Stimulated activated memory B cell treated with anti-CD40 and anti-IgM and Interleukin-4, amounts not matched to agents 10 μg/mL and 1 μg/mL and 100 μg/mL, for 72 hours (primary cell): ENCODE data around the gene PDE9A.

Experiments
- ATAC-seq: fragments of 150-1000 bp; cut with Tn5 transposase; 2 replicates; pipeline ENCODE4 v1.10.0; 2021
- H3K27ac Mint-ChIP-seq: one replicate; pipeline ENCODE4 v1.8.0; 2022; ENCODE audit warnings: mild to moderate bottlenecking, mixed read lengths
- H3K27me3 Mint-ChIP-seq: one replicate; pipeline ENCODE4 v1.8.0; 2022; ENCODE audit warnings: mixed read lengths
- H3K36me3 Mint-ChIP-seq: one replicate; pipeline ENCODE4 v1.8.0; 2022; ENCODE audit warnings: mixed read lengths
- H3K4me1 Mint-ChIP-seq: one replicate; pipeline ENCODE4 v1.8.0; 2022; ENCODE audit warnings: mixed read lengths
- H3K4me3 Mint-ChIP-seq: one replicate; pipeline ENCODE4 v1.8.0; 2022; ENCODE audit warnings: mild to moderate bottlenecking, moderate library complexity, mixed read lengths
- H3K9me3 Mint-ChIP-seq: one replicate; pipeline ENCODE4 v1.8.0; 2022; ENCODE audit warnings: mixed read lengths

The PDE9A gene

DNA sequence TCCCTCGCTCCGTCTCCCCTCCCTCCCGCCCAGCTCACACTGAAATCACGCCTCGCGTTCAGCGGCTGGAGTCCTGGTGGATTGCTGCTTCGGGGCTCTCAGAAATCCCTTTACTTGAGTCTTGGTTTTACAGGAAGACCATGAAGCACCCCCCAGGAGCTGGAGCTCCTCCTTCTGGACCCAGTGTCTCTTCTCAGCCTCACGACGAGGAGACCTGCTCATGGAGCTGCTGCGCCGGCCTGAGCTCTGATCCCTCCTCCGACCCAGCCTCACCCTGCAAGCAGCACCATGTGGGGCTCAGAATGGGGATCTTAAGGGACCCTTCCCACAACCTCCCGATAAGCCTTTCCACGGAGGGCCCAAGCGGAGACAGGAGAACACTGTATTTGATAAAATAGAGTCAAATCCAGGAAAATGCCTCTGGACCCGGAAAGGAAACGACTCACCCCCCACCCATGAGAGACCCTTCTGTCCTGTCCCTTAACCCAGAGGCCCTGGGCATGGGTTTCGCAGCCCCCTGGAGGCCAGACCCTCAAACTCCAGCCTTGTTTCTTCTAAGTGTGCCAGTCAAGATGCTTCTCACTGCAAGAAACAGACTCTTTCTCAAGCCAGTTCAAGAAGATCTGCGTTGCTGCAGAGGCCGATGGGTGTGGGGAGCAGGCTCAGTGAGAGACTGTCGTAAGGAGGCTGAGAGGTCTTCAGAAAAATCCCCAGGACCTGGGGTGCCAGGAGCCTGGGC is 26.1 kb downstream of the PDE9A start:
- no peaks in the 10 kb centered on the region for H3K36me3 Mint-ChIP-seq
- H3K27ac Mint-ChIP-seq, result no peak overlapping the region
- peaks cover 7% of the 10 kb centered on the region for H3K4me1 Mint-ChIP-seq
- ATAC-seq, result no peak
- peaks cover 85% of the 10 kb centered on the region for H3K27me3 Mint-ChIP-seq
- H3K9me3 Mint-ChIP-seq, result no peaks in the 10 kb centered on the region
- no peak overlapping the region for H3K4me3 Mint-ChIP-seq

DNA sequence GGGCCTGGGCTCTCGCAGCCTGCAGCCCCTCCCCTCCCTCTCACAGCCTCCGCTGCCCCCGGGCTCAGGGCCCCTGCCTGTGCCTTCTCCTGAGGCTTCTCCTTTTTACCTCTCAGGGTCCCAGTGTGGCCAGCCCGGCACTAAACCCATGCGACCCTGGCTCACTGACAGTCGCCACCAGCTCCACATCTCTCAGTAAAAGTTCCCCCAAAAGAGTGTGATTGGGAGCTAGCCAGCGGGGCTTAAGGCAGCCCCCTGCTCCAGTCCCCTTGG is 26.6 kb downstream of the PDE9A start:
- H3K9me3 Mint-ChIP-seq, result no peaks in the 10 kb centered on the region
- H3K4me1 Mint-ChIP-seq, result peaks cover 8% of the 10 kb centered on the region
- H3K36me3 Mint-ChIP-seq, result no peaks in the 10 kb centered on the region
- peaks cover 90% of the 10 kb centered on the region for H3K27me3 Mint-ChIP-seq
- no peak for ATAC-seq
- no peak overlapping the region for H3K4me3 Mint-ChIP-seq
- no peak overlapping the region for H3K27ac Mint-ChIP-seq

DNA sequence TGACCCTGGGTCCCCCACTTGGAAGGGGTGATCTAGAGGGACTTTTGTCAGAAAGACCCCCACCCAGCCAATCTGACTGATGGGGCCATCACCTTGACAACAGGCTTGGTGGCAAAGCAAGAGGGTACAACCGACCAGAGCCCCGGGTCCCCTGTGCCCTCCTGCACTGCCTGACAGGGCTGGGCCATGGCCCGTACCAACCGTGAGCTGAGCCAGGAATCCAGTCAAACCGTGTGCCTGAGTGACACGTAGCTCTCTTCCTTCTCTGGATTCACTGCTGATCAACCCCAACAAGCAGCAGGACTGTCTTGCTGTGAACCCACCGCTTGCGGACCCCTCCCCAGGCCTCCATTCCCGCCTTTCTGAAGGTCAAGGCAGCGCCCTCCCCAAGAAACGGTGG is 27.0 kb downstream of the PDE9A start:
- Mint-ChIP-seq H3K36me3 (no peaks in the 10 kb centered on the region), H3K4me1 (peaks cover 8% of the 10 kb centered on the region), H3K4me3 (no peak overlapping the region), H3K27me3 (peaks cover 92% of the 10 kb centered on the region), H3K9me3 (no peaks in the 10 kb centered on the region), H3K27ac (no peak overlapping the region)
- ATAC-seq, result no peak

DNA sequence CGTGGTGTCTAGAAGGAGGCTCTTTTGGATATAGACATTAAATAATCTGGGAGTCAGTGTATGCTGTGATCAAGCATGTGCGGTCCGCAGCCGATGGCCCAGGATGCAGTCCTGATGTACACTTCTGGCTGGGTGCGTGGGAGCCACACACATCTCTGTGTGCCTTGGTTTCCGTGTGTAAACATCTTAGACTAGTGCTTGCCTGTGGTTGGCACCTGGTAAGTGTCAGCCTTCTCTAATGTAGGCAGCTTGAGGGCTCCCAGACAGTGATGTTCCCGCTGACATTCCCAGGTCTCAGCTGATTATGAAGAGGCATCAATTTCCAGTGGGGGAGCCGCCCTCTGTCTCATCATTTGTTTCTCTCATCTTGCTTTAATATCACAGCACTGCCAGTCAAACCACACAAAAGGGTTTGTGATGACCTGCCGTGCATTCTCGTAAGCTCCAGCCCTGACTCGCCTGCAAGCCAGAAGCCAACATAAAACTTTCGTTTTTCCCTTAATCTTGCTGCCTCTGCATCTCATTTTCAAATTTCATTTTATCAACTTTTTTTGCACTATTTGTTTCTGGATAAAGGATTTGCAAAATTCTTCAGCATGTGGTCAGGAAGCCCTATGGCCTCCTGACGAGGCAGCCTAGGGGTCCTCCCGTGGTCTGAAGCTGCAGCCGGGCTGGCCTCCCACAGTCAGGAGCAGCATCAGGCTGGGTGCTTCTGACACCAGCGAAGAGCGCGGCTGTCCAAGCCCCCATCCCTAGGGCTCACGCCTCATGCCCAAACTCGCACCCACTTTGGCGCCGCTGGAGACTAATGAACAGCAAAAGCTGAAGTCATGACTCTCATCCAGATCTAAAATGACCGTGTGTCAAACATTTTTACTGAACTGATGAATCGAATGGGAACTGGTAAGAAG is 28.1 kb downstream of the PDE9A start:
- peaks cover 88% of the 10 kb centered on the region for H3K27me3 Mint-ChIP-seq
- no peak for ATAC-seq
- no peak overlapping the region for H3K27ac Mint-ChIP-seq
- no peak overlapping the region for H3K4me3 Mint-ChIP-seq
- no peaks in the 10 kb centered on the region for H3K36me3 Mint-ChIP-seq
- H3K4me1 Mint-ChIP-seq, result peaks cover 8% of the 10 kb centered on the region
- H3K9me3 Mint-ChIP-seq, result no peaks in the 10 kb centered on the region

DNA sequence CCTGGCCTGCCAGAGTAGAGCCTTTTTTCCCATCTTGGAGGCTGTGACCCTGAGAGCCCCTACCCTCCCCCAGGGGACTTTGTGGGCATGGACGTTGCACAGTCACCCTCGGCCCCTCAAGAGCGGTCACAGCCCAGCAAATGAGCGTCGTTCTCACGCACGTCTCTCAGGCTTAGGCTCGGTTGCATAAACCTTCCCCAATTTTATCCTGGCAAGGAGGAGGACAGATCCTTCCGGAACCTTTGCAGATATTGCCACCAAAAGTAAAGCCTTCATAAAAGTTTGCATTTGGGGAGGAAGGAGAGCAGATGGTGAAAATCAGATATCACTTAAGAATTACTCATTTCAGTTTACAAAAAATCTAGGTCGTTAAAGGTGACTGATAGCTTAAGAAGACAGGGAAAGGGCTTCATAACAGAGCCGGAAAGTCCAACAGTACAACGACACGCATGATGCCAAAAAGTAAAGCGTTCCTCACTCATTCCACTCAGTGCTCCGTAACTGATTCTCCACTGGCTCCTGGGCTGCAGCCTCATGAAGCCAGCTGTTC is 29.3 kb downstream of the PDE9A start:
- H3K4me3 Mint-ChIP-seq, result no peak overlapping the region
- peaks cover 80% of the 10 kb centered on the region for H3K27me3 Mint-ChIP-seq
- H3K4me1 Mint-ChIP-seq, result peaks cover 8% of the 10 kb centered on the region
- no peak for ATAC-seq
- no peaks in the 10 kb centered on the region for H3K9me3 Mint-ChIP-seq
- no peaks in the 10 kb centered on the region for H3K36me3 Mint-ChIP-seq
- no peak overlapping the region for H3K27ac Mint-ChIP-seq

DNA sequence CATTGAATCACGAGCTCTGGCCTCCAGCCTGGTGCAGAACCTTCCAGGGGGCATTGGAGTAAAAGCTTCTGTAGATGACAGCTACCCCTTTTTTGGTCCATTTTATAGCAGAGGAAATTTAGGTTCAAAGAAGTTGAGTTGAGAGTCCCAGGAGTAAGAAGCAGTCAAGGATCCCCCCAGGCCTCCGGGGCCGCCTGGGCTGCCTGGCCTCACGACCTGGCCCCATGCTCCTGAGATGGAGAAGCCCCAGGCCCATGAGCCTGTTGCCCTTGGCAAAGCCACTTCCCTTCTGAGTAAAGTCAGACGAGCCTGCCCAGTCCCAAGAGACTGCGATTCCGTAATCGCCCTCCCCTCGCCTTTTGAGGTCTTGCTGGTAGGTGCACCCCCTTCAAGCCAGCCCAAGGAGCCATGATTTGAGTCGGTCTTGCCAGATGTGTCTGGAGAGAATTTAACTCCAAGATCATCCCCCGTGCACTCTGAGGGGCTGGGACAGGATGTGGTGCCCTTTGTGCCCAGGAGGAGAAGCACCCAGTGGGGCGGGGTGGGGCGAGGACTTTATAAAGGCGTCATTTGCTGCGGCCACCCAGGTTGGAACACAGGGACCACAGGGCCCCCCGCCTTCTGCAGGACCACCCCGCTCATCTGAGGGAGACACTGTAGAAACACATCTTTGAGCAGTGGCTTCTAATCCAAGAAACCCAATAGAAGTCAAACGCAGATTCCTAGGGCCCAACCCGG is 30.1 kb downstream of the PDE9A start:
- Mint-ChIP-seq H3K27ac (no peak overlapping the region), H3K36me3 (no peaks in the 10 kb centered on the region), H3K27me3 (peaks cover 72% of the 10 kb centered on the region), H3K9me3 (no peaks in the 10 kb centered on the region), H3K4me3 (no peak overlapping the region), H3K4me1 (peaks cover 8% of the 10 kb centered on the region)
- ATAC-seq, result peak; percentile 22

DNA sequence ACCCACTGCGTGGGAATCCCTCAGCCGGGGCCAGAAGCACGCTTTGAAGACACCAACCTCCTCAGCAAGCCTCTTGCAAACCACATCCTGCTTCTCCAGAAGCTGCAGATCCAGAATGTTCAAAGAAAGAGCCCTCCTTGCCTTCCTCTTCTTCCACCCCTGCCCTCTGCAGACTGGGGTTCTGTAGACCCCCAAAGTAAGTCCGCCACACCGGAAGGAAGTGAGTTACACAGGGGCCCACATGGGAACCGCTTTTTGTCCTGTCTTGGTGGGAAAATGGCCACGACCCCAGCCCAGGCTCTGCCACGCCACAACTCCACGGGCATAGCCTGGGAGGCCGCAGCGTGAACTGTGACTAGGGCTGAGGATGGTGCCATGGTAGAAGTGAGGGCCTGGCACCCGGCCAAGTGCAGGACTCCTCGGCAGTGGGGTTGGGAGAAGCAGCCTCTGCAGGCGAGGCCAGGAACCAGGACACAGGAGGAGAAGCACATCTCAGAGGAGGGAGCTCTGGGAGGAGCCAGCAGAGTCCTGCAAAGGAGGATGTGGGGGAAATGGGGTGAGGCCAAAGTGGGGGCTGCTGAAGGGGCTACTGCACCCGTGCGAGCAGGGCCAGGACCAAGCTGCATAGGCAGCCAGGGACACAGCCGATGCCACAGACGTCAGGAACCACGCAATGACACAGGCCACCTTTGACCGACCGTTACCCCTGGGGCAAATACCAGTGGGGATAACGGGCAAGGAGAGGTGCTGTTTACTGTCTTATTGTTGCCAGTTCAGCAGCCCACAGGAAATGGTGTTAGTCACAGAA is 30.9 kb downstream of the PDE9A start:
- no peaks in the 10 kb centered on the region for H3K36me3 Mint-ChIP-seq
- peaks cover 8% of the 10 kb centered on the region for H3K4me1 Mint-ChIP-seq
- peaks cover 68% of the 10 kb centered on the region for H3K27me3 Mint-ChIP-seq
- no peak for ATAC-seq
- H3K9me3 Mint-ChIP-seq, result no peaks in the 10 kb centered on the region
- no peak overlapping the region for H3K4me3 Mint-ChIP-seq
- no peak overlapping the region for H3K27ac Mint-ChIP-seq

DNA sequence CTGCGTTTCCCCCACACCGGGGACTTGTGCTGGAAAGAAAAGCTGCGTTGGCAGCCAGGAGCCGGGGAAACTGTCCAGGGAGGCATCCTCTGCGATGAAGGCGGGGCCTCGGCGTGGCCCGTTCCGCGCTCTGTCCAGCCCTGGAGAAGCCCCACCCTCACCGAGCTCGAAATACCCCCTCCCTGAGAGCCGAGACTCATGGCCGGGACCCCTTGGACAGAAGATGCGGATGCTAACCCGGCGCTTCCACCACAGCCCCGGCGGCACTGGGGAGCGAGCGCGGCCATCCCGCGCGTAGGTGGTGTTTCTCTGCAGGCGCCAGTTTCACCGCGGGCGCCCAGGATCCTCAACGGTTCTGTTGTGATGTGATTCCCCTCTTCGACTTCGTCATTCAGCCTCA is 31.6 kb downstream of the PDE9A start:
- Mint-ChIP-seq H3K4me3 (no peak overlapping the region), H3K27ac (no peak overlapping the region), H3K4me1 (peaks cover 8% of the 10 kb centered on the region), H3K36me3 (no peaks in the 10 kb centered on the region), H3K9me3 (no peaks in the 10 kb centered on the region), H3K27me3 (peaks cover 60% of the 10 kb centered on the region)
- ATAC-seq, result no peak

DNA sequence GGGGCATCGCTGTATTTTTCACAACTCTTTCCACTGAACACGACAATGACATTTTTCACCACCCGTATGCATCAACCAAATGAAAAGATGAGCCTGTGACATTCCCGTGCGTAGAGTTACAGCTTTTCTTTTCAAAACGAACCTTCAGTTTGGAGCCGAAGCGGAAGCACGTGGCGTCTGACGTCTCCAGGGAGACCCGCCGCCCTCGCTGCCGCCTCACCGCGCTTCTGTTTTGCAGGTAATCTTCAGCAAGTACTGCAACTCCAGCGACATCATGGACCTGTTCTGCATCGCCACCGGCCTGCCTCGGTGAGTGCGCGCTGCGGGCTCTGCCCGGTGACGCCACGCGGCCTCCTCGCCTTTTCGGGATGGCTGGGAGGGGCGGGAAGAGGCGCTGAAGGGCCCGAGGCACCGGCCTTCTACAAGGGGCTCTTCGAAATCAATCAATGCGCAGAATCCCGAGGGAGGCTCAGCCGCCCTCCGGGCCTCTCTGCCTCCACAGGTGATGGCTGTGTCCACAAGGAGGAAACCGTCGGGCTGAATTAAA is 32.6 kb downstream of the PDE9A start:
- H3K4me3 Mint-ChIP-seq, result no peak overlapping the region

DNA sequence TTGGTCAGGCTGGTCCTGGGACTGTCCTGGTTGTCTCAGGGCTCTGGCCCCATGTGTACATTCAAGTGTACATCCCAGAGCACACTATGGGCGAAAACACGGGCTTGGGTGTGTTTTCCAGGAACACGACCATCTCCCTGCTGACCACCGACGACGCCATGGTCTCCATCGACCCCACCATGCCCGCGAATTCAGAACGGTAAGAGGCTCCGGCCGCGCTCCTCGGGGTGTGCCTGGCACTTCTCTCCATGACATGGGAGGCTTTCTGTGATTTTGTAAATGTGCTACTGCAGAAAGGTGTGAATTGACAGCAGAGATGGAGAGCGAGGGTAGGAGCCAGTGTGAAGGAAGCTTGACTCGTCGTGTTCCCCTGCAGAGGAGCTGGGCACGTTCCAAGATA is 34.4 kb downstream of the PDE9A start:
- Mint-ChIP-seq H3K27ac (no peak overlapping the region), H3K9me3 (no peaks in the 10 kb centered on the region), H3K4me3 (no peak overlapping the region), H3K27me3 (peaks cover 34% of the 10 kb centered on the region), H3K36me3 (no peaks in the 10 kb centered on the region), H3K4me1 (peaks cover 8% of the 10 kb centered on the region)
- no peak for ATAC-seq

More for the DNA sequence above, 32.6 kb downstream of the PDE9A start:
- peaks cover 8% of the 10 kb centered on the region for H3K4me1 Mint-ChIP-seq
- no peak for ATAC-seq
- no peak overlapping the region for H3K27ac Mint-ChIP-seq
- no peaks in the 10 kb centered on the region for H3K36me3 Mint-ChIP-seq
- no peaks in the 10 kb centered on the region for H3K9me3 Mint-ChIP-seq
- peaks cover 50% of the 10 kb centered on the region for H3K27me3 Mint-ChIP-seq

DNA sequence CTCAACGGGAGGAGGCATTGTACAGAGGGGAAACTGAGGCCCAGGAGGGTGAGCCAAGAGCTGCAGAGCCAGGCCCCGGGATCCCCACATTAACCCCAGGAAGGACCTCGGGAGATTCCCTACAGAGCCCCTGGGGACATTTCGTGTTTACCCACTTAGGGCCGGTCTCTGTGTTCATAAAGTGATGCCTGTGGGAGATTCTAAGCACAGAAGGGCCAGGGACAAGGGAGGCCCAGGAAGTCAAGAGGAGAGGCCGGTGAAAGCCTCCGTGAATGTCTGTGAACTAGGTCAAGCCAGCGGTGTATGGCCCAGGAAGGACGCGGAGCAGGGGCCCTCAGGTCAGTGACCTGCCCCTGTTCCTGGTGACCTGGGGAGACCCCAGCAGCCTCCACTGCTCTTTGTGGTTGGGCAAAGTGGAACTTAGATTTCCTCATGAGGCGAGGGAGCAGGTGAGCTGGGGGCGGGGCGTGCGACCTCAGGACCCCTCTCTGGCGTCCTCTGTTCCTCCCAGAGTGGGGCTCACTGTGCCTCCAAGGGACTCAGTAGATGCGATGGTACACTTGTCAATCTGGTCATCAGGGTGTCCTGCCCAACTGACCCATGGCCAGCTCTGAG is 34.9 kb downstream of the PDE9A start:
- no peak overlapping the region for H3K27ac Mint-ChIP-seq
- no peak overlapping the region for H3K4me3 Mint-ChIP-seq
- H3K36me3 Mint-ChIP-seq, result no peaks in the 10 kb centered on the region
- no peaks in the 10 kb centered on the region for H3K9me3 Mint-ChIP-seq
- ATAC-seq, result no peak
- peaks cover 8% of the 10 kb centered on the region for H3K4me1 Mint-ChIP-seq
- H3K27me3 Mint-ChIP-seq, result peaks cover 28% of the 10 kb centered on the region

DNA sequence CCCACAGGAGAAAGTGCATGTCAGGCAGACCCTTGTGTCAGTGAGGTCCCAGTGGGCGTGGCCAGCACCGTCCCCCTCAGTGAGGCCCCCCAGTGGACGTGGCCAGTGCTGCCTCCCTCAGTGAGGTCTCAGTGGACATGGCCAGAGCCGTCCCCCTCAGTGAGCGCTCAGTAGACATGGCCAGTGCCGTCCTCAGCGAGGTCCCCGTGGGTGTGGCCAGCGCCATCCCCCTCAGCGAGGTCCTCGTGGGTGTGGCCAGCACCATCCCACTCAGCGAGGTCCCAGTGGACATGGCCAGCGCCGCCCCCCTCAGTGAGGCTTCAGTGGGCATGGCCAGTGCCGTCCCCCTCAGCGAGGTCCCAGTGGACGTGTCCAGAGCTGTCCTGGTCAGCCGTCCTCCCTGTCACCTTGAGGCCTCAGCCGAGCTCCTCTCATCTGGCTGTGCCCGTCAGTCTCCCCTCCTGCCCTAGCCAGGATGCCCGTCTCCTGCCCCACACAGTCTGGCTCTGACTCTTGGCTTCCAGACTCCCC is 35.5 kb downstream of the PDE9A start:
- Mint-ChIP-seq H3K27ac (no peak overlapping the region), H3K4me3 (no peak overlapping the region), H3K4me1 (peaks cover 7% of the 10 kb centered on the region), H3K9me3 (no peaks in the 10 kb centered on the region), H3K27me3 (peaks cover 23% of the 10 kb centered on the region), H3K36me3 (no peaks in the 10 kb centered on the region)
- ATAC-seq, result peak; percentile 28

DNA sequence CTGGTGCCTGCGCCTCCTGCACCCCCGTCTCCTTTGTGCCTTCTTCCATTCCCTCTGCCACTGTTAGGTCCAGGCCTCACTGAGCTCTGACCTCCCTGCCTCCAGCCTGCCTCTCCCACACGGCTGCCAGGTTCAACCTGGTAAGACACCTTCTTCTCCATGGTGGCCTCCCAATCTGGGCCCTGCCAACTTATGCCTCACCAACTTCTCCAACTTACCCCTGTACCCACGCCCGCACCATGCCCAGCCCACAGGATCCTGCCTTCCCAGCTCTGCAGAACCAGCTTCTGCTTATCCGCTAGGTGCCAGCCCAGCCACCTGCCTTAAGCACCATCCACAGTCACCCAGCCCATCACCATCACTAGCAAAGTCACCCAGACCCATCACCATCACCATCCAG is 37.2 kb downstream of the PDE9A start:
- Mint-ChIP-seq H3K4me3 (no peak overlapping the region), H3K4me1 (no peaks in the 10 kb centered on the region), H3K9me3 (no peaks in the 10 kb centered on the region), H3K27ac (no peak overlapping the region), H3K36me3 (no peaks in the 10 kb centered on the region), H3K27me3 (peaks cover 15% of the 10 kb centered on the region)
- ATAC-seq, result no peak
